Panc1 (cell line): ENCODE measurements around the gene TTC38. TPM values are rescaled to one million over a fixed set of nuclear protein-coding genes. Genes with fewer than 3 reads are reported as not detected.

Experiments used
- ATAC-seq: fragments of 200-7000 bp; cut with Tn5 transposase; 2 replicates; pipeline ENCODE4 v1.9.1; 2020; ENCODE audit warnings: mild to moderate bottlenecking, moderate library complexity
- BruUV-seq: library from RNA; stranded (reverse); fragments of 400-500 nt; replicated peaks from 2 replicates; lab custom pipeline; 2021; lab: Mats Ljungman, UMichigan
- CTCF ChIA-PET: fragments of 300-600 bp; sonication (Branson Sonifier 250); formaldehyde crosslinking; loops from one replicate; lab custom pipeline; 2022; ENCODE audit warnings: antibody characterized with exemption; lab: Charles Lee
- POLR2A ChIA-PET: fragments of 300-600 bp; sonication (Branson Sonifier 250); formaldehyde crosslinking; loops from one replicate; lab custom pipeline; 2022; ENCODE audit warnings: antibody characterized with exemption; lab: Charles Lee
- DNase-seq: peaks from one replicate; pipeline ENCODE4 v3.0.0-alpha.2; 2010; ENCODE audit warnings: low read depth, low spot score
- H3K27ac ChIP-seq: 2 replicates; pipeline ENCODE4 v1.5.1; 2011; ENCODE audit warnings: mild to moderate bottlenecking, low read length, inconsistent platforms
- H3K27me3 ChIP-seq: fragments of 200-500 bp; sonication (Bioruptor generic); 2 replicates; pipeline ENCODE4 v1.6.0; 2014; ENCODE audit warnings: low read length, inconsistent platforms; ENCODE audit not compliant: control insufficient read depth, insufficient read depth
- H3K36me3 ChIP-seq: fragments of 200-500 bp; sonication (Bioruptor generic); 2 replicates; pipeline ENCODE4 v1.5.1; 2014; ENCODE audit warnings: inconsistent platforms, mild to moderate bottlenecking, low read length, moderate library complexity; ENCODE audit not compliant: control insufficient read depth, insufficient read depth
- H3K4me1 ChIP-seq: 2 replicates; pipeline ENCODE4 v1.5.1; 2011; ENCODE audit warnings: inconsistent platforms, mild to moderate bottlenecking, low read length, moderate library complexity; ENCODE audit not compliant: control insufficient read depth, insufficient read depth
- H3K4me3 ChIP-seq, 2 experiments: 2 replicates each; pipeline ENCODE4 v1.5.1; 2011 to 2012; ENCODE audit warnings: low read depth in 2 of 2, low read length in 2 of 2, mild to moderate bottlenecking in 2 of 2, inconsistent platforms in 1 of 2, moderate library complexity in 1 of 2
- H3K9me3 ChIP-seq: fragments of 200-500 bp; sonication (Bioruptor generic); 2 replicates; pipeline ENCODE4 v1.5.1; 2014; ENCODE audit warnings: low read depth, mild to moderate bottlenecking, inconsistent platforms, low read length, moderate library complexity; ENCODE audit not compliant: control insufficient read depth, insufficient read depth
- CTCF ChIP-seq: fragments of 450-650 bp; IDR thresholded peaks from 2 replicates; pipeline ENCODE4 v1.5.1; 2017; ENCODE audit warnings: mild to moderate bottlenecking
- POLR2AphosphoS5 ChIP-seq: IDR thresholded peaks from 2 replicates; pipeline ENCODE4 v1.6.1; 2012; ENCODE audit warnings: mild to moderate bottlenecking, low read depth, low read length, moderate library complexity
- SIN3A ChIP-seq: IDR thresholded peaks from 2 replicates; pipeline ENCODE4 v1.6.1; 2012; ENCODE audit warnings: low read depth, mild to moderate bottlenecking, low read length, moderate library complexity, borderline replicate concordance; ENCODE audit not compliant: insufficient read depth
- TCF7L2 ChIP-seq: IDR thresholded peaks from 2 replicates; pipeline ENCODE4 v1.6.1; 2011; ENCODE audit warnings: mild to moderate bottlenecking, low read depth, low read length, inconsistent platforms
- in situ Hi-C: cut with HindIII; loops from 2 replicates; pipeline ENCODE4 v1.10.0; 2016; ENCODE audit warnings: low sequenced_read_pairs, low pct_unique_long_range_greater_than_20kb
- intact Hi-C: fragments of 100-400 bp; cut with micrococcal nuclease; formaldehyde crosslinking; loops from one replicate; pipeline ENCODE4 v1.10.0; 2022; ENCODE audit not compliant: unreplicated experiment
- total RNA-seq: library from RNA; stranded (reverse); gene quantifications from one replicate; pipeline ENCODE4 v1.2.1, GENCODE V29; 2021; ENCODE audit not compliant: unreplicated experiment
- TF ChIP-seq, protein P1 (sequence below), 2 experiments: IDR thresholded peaks; 2 replicates each; pipeline ENCODE4 v1.6.1; 2011 to 2012; ENCODE audit warnings: low read depth in 2 of 2, control low read depth in 1 of 2, low read length in 1 of 2, mild to moderate bottlenecking in 1 of 2, moderate library complexity in 1 of 2; ENCODE audit not compliant: insufficient read depth in 1 of 2

TTC38 gene
- total RNA-seq, 1 experiment from 2014 or later, result 14.0 TPM

GRCh38 chr22:46338636-46339035 lies 70.8 kb downstream of the TTC38 start:
- no peak for TF ChIP-seq CTCF
- BruUV-seq, result TSS peak; percentile 53
- DNase-seq (no peak), ATAC-seq (no peak)
- Histone ChIP-seq H3K4me3 (no peak overlapping the region), H3K36me3 (peaks cover 7% of the 10 kb centered on the region), H3K27ac (no peak overlapping the region), H3K27me3 (no peaks in the 10 kb centered on the region), H3K9me3 (no peaks in the 10 kb centered on the region), H3K4me1 (no peaks in the 10 kb centered on the region; the same call in 1 of the 2 replicates)
- ChIA-PET CTCF (no interaction called here), POLR2A (interaction anchor here (0.6 kb wide), 1 partner anchor 26 kb away, joined by 13 read pairs; no protein-coding TSS in a partner anchor)
- intact Hi-C loops (no loop called here), in situ Hi-C loops (no loop called here)

DNA sequence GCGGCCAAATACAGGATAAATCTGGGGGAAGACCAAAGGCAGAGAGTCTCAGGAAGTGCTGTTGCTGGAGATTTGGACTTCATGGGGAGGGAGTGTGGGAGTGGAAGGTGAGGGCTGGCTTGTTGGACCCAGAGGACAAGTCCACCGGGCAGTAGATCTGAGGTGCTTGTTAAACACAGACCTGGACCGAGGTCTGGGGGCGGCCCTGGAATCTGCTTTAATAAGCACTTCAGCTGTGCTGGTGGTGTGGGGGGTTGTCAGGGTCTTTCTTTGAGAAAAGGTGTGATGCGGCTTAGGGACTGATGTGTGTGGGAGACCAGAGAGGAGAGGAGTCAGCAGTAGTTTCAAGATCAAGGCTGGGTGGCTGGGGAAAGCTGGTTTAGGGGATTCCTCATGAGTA lies 72.1 kb downstream of the TTC38 start:
- ATAC-seq (no peak), DNase-seq (no peak)
- no peak overlapping the region for H3K27ac ChIP-seq
- no peaks in the 10 kb centered on the region for H3K9me3 ChIP-seq
- no TSS peak for BruUV-seq
- no peak for TF ChIP-seq CTCF
- TF ChIP-seq POLR2AphosphoS5, result no peak
- no peak for TF ChIP-seq TCF7L2
- TF ChIP-seq SIN3A, result no peak
- TF ChIP-seq, protein P1, sequence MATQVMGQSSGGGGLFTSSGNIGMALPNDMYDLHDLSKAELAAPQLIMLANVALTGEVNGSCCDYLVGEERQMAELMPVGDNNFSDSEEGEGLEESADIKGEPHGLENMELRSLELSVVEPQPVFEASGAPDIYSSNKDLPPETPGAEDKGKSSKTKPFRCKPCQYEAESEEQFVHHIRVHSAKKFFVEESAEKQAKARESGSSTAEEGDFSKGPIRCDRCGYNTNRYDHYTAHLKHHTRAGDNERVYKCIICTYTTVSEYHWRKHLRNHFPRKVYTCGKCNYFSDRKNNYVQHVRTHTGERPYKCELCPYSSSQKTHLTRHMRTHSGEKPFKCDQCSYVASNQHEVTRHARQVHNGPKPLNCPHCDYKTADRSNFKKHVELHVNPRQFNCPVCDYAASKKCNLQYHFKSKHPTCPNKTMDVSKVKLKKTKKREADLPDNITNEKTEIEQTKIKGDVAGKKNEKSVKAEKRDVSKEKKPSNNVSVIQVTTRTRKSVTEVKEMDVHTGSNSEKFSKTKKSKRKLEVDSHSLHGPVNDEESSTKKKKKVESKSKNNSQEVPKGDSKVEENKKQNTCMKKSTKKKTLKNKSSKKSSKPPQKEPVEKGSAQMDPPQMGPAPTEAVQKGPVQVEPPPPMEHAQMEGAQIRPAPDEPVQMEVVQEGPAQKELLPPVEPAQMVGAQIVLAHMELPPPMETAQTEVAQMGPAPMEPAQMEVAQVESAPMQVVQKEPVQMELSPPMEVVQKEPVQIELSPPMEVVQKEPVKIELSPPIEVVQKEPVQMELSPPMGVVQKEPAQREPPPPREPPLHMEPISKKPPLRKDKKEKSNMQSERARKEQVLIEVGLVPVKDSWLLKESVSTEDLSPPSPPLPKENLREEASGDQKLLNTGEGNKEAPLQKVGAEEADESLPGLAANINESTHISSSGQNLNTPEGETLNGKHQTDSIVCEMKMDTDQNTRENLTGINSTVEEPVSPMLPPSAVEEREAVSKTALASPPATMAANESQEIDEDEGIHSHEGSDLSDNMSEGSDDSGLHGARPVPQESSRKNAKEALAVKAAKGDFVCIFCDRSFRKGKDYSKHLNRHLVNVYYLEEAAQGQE (IDR thresholded peaks at IDR 0.05; ENCODE audit: insufficient read depth in 1 of 2, low read depth in 2 of 2, low read length in 1 of 2), result no peak
- no peaks in the 10 kb centered on the region for H3K27me3 ChIP-seq
- intact Hi-C loops, result no loop called here
- in situ Hi-C loops, result no loop called here
- ChIA-PET POLR2A (no interaction called here), CTCF (no interaction called here)
- H3K4me1 ChIP-seq, result no peaks in the 10 kb centered on the region; the same call in 1 of the 2 replicates
- no peak overlapping the region for H3K4me3 ChIP-seq
- H3K36me3 ChIP-seq, result peaks cover 7% of the 10 kb centered on the region
